GM13977 (cell line): ENCODE results near the gene HAUS7.
"Not testable (repeated sequence)": the region's sequence is repeated elsewhere in the genome, so short reads cannot be mapped to it uniquely, and the experiment has no call there.

Experiments
- DNase-seq: peaks from one replicate; pipeline ENCODE4 v3.0.0; 2012; ENCODE audit warnings: low spot score
- CTCF ChIP-seq: IDR thresholded peaks from 2 replicates; pipeline ENCODE4 v1.5.1; 2012; ENCODE audit warnings: mild to moderate bottlenecking, control low read depth; ENCODE audit not compliant: insufficient read depth; ENCODE audit errors: extremely low read depth, missing control alignments
- in situ Hi-C: fragments of 300-500 bp; cut with MboI; formaldehyde crosslinking; loops from one replicate; pipeline ENCODE4 v1.12.0; 2022; ENCODE audit warnings: low sequenced_read_pairs, low pct_unique_long_range_greater_than_20kb, mixed read lengths, inconsistent platforms; ENCODE audit not compliant: unreplicated experiment

Gene HAUS7

GRCh38 chrX:153407736-153408135 lies 62.6 kb downstream of the HAUS7 start:
- in situ Hi-C loops, result no loop called here
- no peak for DNase-seq
- TF ChIP-seq CTCF, result no peak

GRCh38 chrX:153406903-153407302 lies 63.5 kb downstream of the HAUS7 start:
- no peak for DNase-seq
- in situ Hi-C loops, result no loop called here
- TF ChIP-seq CTCF, result no peak

- in situ Hi-C loops, result no loop called here
- TF ChIP-seq CTCF, result no peak
- DNase-seq, result no peak
Observed at GRCh38 chrX:153406011-153406410, 64.4 kb downstream of the HAUS7 start.

DNA sequence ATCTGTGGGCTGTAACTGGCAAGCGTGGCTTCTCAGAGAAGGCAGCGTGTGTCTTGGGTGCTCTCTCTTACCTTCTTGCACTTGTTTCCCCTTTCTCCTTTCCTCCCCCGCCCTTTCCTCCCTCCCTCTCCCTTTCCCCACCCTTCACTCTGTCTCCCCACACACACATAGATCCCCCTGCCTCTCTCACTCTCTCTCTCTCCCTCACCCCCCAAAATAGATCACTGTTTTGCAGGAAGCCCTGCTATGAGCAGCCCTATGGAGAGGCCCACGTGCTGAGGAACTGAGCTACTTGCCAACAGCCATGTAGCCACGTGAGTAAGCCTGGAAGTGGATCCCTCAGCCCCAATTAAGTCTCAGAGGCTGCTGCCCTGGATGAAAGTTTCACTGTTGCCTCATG lies 65.0 kb downstream of the HAUS7 start:
- no peak for DNase-seq
- no peak for TF ChIP-seq CTCF
- in situ Hi-C loops, result no loop called here

GRCh38 chrX:153404333-153404732 lies 66.0 kb downstream of the HAUS7 start:
- in situ Hi-C loops, result not testable (repeated sequence)

DNA sequence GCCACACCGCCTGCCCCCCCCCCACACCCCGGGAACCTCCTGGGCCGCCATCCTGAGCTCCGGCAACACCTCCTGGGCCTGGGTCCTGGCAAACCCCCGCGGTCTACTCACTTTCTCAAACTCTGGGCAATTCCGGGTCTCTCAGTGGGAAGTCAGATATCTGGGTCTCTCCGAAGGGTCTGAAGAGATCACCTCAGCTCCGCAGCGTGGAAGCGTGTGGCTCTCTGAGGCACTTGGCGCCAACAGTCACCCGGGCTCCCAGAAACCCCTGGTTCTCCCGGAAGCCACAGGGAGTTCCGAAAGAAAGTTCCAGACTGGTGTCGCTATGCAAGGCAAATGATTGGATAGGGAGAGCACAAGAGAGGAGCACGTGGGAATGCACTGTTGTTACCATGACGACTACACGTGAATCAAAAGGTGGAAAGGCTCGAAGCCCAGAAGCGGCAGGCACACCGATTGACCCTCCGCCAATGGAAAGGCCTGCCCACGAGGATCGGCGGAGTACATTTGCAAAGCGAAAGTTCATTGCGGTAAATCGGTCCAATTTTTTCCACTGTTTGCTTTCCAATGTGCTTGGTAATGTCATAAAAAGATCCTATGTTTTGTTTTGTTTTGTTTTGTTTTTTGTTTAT lies 69.1 kb downstream of the HAUS7 start, which contains the start of gene PNMA6E:
Gene PNMA6E (minus strand): TSS at position 218 of the 632 bp plus-strand sequence. CDS start 2,501 bp downstream, outside the sequence.
- no peak for DNase-seq
- no peak for TF ChIP-seq CTCF
- in situ Hi-C loops, result no loop called here

More at GRCh38 chrX:153404333-153404732, 66.0 kb downstream of the HAUS7 start:
- not testable (repeated sequence) for DNase-seq

DNA sequence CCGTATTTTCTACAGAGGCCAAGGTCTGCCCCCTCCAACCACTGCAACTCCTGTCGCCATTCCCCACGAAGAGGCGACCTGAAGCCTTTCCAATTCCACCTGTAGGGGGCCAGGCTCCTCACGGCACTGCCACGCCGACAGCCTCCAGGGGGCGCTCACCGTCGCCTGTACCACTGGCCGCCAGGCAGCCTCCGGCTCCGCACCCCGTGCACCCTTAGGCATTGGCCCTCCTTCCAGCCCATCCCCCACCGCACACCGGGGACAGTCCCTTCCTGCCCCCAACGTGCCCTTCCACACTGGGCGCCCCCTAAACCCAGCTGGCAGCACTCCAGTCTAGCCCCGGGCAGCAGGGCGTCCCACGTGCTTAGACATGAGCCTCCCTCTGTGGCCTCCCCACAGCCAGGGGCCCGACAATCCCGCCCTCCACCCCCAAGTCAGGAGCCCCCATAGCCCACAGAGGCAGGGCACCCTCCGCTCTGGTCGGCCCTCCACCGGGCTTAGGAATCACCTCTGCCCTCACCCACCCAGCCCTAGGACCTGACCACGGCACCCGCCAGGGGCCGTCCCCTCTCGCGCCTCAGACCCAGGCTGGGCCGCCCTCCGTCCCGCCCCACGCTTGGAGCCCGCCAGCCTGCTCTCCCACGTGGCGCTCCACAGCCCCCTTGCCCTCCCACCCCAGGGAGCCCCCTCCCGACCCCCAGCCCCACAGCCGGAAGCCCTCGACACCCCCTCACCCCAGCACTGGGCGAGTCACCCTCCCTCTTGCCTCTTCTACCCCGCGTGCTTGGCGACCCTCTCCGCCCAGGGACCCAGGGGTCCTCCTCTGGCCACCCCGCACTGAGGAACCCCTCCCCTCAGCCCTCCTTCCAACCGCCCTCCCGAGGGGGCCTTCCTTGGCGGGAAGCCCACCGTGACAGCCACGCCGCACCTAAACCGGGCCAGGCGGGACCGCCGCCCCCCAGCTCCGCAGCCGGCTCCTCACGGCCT lies 69.9 kb downstream of the HAUS7 start:
- peak; percentile 88 for DNase-seq
- in situ Hi-C loops, result no loop called here
- peak; percentile 96 for TF ChIP-seq CTCF
